ENCODE data around the gene KIDINS220. TPM values are rescaled to one million over a fixed set of nuclear protein-coding genes. Genes with fewer than 3 reads are reported as not detected.

Gene KIDINS220
- total RNA-seq, 1 experiment from 2014 or later, result 29.3 TPM

GRCh38 chr2:8694737-8695136 lies 142.7 kb downstream of the KIDINS220 start:
- Histone ChIP-seq H3K56ac (ENCODE audit: insufficient read length, low read depth, low read length) (no peak overlapping the region), H2BK5ac (ENCODE audit: insufficient read length, low read length) (no peak overlapping the region), H2AFZ (ENCODE audit: low read length) (no peak overlapping the region), H3K23me2 (ENCODE audit: insufficient read length, low read depth, low read length, poor library complexity, severe bottlenecking) (no peaks in the 10 kb centered on the region), H3K18ac (ENCODE audit: insufficient read length, low read depth, low read length) (no peak overlapping the region), H2BK20ac (ENCODE audit: low read depth, low read length, poor library complexity, severe bottlenecking) (no peak overlapping the region), H2BK15ac (ENCODE audit: low read depth, low read length) (no peak overlapping the region), H3K79me2 (ENCODE audit: insufficient read depth, low read length) (no peaks in the 10 kb centered on the region), H4K5ac (ENCODE audit: insufficient read length, low read depth, low read length) (no peak overlapping the region), H3K27ac (ENCODE audit: insufficient read length, low read depth, low read length) (no peak overlapping the region), H3K79me1 (ENCODE audit: insufficient read depth, low read depth, low read length, poor library complexity, severe bottlenecking) (no peaks in the 10 kb centered on the region), H3K4ac (ENCODE audit: low read depth, low read length) (no peak overlapping the region), H4K91ac (ENCODE audit: insufficient read length, low read depth, low read length) (no peak overlapping the region), H3K9ac (ENCODE audit: extremely low read depth, insufficient read length, low read length) (no peak overlapping the region), H4K20me1 (ENCODE audit: control insufficient read depth, insufficient read depth, insufficient read length) (no peaks in the 10 kb centered on the region), H3K27me3 (ENCODE audit: insufficient read depth, low read length) (no peaks in the 10 kb centered on the region), H2BK12ac (ENCODE audit: insufficient read length, low read depth, low read length) (no peak overlapping the region), H3K4me1 (ENCODE audit: insufficient read depth, low read length) (no peaks in the 10 kb centered on the region), H3T11ph (ENCODE audit: low read length) (no peak overlapping the region), H3K14ac (ENCODE audit: insufficient read depth, low read length) (no peak overlapping the region), H3K23ac (ENCODE audit: insufficient read length, low read depth, low read length) (no peak overlapping the region), H3K9me3 (ENCODE audit: control insufficient read depth, low read depth, low read length) (no peaks in the 10 kb centered on the region), H2BK120ac (ENCODE audit: low read depth, low read length, poor library complexity, severe bottlenecking) (no peak overlapping the region), H3K4me2 (ENCODE audit: insufficient read depth, insufficient read length, low read length) (no peak overlapping the region), H2AK5ac (ENCODE audit: insufficient read length, low read length) (no peak overlapping the region), H4K8ac (replicated peaks; ENCODE audit: insufficient read length, low read depth, low read length) (no peak overlapping the region)
- Mint-ChIP-seq H3K9me3 (peaks cover 5 to 9% of the 10 kb centered on the region in 2 experiments; a peak in 2 of 5 replicates), H3K27me3 (ENCODE audit: low read depth) (peaks cover 4% of the 10 kb centered on the region), H3K4me1 (peaks cover 0 to 4% of the 10 kb centered on the region in 2 experiments; a peak in 2 of 4 replicates), H3K4me3 (no peak overlapping the region), H3K27ac (no peak overlapping the region), H3K36me3 (ENCODE audit: insufficient read depth in 1 of 3, low read depth in 3 of 3) (no peaks in the 10 kb centered on the region; a peak in 1 of 7 replicates)
- DNase-seq, result no peak
- WGBS (ENCODE audit: extremely low coverage, insufficient read length, low lambda C conversion rate), result no CpG with 5 or more reads among the region's 8 CpGs
- TF ChIP-seq, protein P1, sequence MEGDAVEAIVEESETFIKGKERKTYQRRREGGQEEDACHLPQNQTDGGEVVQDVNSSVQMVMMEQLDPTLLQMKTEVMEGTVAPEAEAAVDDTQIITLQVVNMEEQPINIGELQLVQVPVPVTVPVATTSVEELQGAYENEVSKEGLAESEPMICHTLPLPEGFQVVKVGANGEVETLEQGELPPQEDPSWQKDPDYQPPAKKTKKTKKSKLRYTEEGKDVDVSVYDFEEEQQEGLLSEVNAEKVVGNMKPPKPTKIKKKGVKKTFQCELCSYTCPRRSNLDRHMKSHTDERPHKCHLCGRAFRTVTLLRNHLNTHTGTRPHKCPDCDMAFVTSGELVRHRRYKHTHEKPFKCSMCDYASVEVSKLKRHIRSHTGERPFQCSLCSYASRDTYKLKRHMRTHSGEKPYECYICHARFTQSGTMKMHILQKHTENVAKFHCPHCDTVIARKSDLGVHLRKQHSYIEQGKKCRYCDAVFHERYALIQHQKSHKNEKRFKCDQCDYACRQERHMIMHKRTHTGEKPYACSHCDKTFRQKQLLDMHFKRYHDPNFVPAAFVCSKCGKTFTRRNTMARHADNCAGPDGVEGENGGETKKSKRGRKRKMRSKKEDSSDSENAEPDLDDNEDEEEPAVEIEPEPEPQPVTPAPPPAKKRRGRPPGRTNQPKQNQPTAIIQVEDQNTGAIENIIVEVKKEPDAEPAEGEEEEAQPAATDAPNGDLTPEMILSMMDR (conservative IDR thresholded peaks at IDR 0.05), result no peak
